GM12891 (cell line): ENCODE results near the gene CTSL.

Experiments used
- PAX5 ChIP-seq: IDR thresholded peaks from 2 replicates; pipeline ENCODE4 v1.6.1; 2011; ENCODE audit warnings: low read length, moderate library complexity, mild to moderate bottlenecking; ENCODE audit not compliant: insufficient read depth, severe bottlenecking
- POLR2A ChIP-seq: IDR thresholded peaks from 2 replicates; pipeline ENCODE4 v1.6.1; 2011; ENCODE audit warnings: low read depth, low read length, control low read depth
- POLR2AphosphoS5 ChIP-seq: IDR thresholded peaks from 2 replicates; pipeline ENCODE4 v1.6.1; 2011; ENCODE audit warnings: low read depth, low read length, control low read depth
- POU2F2 ChIP-seq: IDR thresholded peaks from 2 replicates; pipeline ENCODE4 v1.6.1; 2011; ENCODE audit warnings: low read depth, mild to moderate bottlenecking, control low read depth, low read length, moderate library complexity
- SPI1 ChIP-seq: IDR thresholded peaks from 2 replicates; pipeline ENCODE4 v1.6.1; 2011; ENCODE audit warnings: low read depth, low read length, control low read depth
- TAF1 ChIP-seq: IDR thresholded peaks from 2 replicates; pipeline ENCODE4 v1.6.1; 2011; ENCODE audit warnings: low read depth, low read length, control low read depth

GRCh38 chr9:87741326-87741725, 15.4 kb downstream of the CTSL start:
- TF ChIP-seq POLR2A (no peak), POLR2AphosphoS5 (no peak), TAF1 (no peak), SPI1 (no peak), POU2F2 (no peak), PAX5 (no peak)
